ENCODE data around the gene PAPPA.

PAPPA gene

GRCh38 chr9:116284518-116284917, 130.9 kb downstream of the PAPPA start:
- DNase-seq, result no peak

- no peak for DNase-seq
These were observed 131.7 kb downstream of the PAPPA start for GRCh38 chr9:116285320-116285719.

- no peak for DNase-seq
These were observed 132.7 kb downstream of the PAPPA start for GRCh38 chr9:116286297-116286696.

- DNase-seq, result no peak
These were observed 134.1 kb downstream of the PAPPA start for GRCh38 chr9:116287721-116288120.

- no peak for DNase-seq
These were observed 135.1 kb downstream of the PAPPA start for GRCh38 chr9:116288658-116289057.

GRCh38 chr9:116297346-116297745, 143.8 kb downstream of the PAPPA start:
- DNase-seq, result no peak

GRCh38 chr9:116298249-116298648, 144.7 kb downstream of the PAPPA start:
- no peak for DNase-seq

GRCh38 chr9:116298878-116299391, 145.3 kb downstream of the PAPPA start:
- no peak for DNase-seq

- DNase-seq, result no peak
These were observed 146.8 kb downstream of the PAPPA start for GRCh38 chr9:116300360-116300870.

GRCh38 chr9:116303270-116303669, 149.7 kb downstream of the PAPPA start:
- no peak for DNase-seq

- no peak for DNase-seq
These were observed 150.4 kb downstream of the PAPPA start for GRCh38 chr9:116303886-116304538.

GRCh38 chr9:116304761-116305160, 151.2 kb downstream of the PAPPA start:
- DNase-seq, result no peak

- DNase-seq, result no peak
These were observed 154.5 kb downstream of the PAPPA start for GRCh38 chr9:116308076-116308475.

- no peak for DNase-seq
These were observed 156.5 kb downstream of the PAPPA start for GRCh38 chr9:116309900-116310611.

GRCh38 chr9:116312221-116312620, 158.6 kb downstream of the PAPPA start:
- no peak for DNase-seq

- DNase-seq, result no peak
These were observed 160.0 kb downstream of the PAPPA start for GRCh38 chr9:116313638-116314037.

GRCh38 chr9:116316246-116316645, 162.7 kb downstream of the PAPPA start:
- no peak for DNase-seq

- no peak for DNase-seq
These were observed 163.9 kb downstream of the PAPPA start for GRCh38 chr9:116317503-116317902.

- peak in 1 of 2 donors; percentile 32 for DNase-seq
These were observed 165.1 kb downstream of the PAPPA start for GRCh38 chr9:116318468-116319374.

- no peak for DNase-seq
These were observed 165.9 kb downstream of the PAPPA start for GRCh38 chr9:116319480-116319879.

GRCh38 chr9:116320290-116320689, 166.7 kb downstream of the PAPPA start:
- DNase-seq, result no peak

GRCh38 chr9:116322521-116322920, 168.9 kb downstream of the PAPPA start:
- DNase-seq, result no peak

GRCh38 chr9:116323012-116323411, 169.4 kb downstream of the PAPPA start:
- no peak for DNase-seq

Measured in inflammatory macrophage treated with lipopolysaccharide for 1 hour (primary cell).